ENCODE measurements around the gene APOBEC3G.

GRCh38 chr22:39083212-39084165, 6.4 kb downstream of the APOBEC3G start:
- TF ChIP-seq CTCF (IDR thresholded peaks at IDR 0.05; ENCODE audit: poor library complexity): no peak
- TF ChIP-seq EZH2phosphoT487 (IDR thresholded peaks at IDR 0.05; ENCODE audit: low read depth, severe bottlenecking, unreplicated experiment): no peak
- no peak for TF ChIP-seq EZH2 (IDR thresholded peaks at IDR 0.05; ENCODE audit: borderline replicate concordance)
